Activated CD8-positive, alpha-beta memory T cell treated with anti-CD3 and anti-CD28 coated beads for 24 hours (primary cell): Measurements from ENCODE around the gene BAIAP2.

Source experiments
- DNase-seq: peaks from one replicate; pipeline ENCODE4 v3.0.0-alpha.2; 2020

BAIAP2 gene

DNA sequence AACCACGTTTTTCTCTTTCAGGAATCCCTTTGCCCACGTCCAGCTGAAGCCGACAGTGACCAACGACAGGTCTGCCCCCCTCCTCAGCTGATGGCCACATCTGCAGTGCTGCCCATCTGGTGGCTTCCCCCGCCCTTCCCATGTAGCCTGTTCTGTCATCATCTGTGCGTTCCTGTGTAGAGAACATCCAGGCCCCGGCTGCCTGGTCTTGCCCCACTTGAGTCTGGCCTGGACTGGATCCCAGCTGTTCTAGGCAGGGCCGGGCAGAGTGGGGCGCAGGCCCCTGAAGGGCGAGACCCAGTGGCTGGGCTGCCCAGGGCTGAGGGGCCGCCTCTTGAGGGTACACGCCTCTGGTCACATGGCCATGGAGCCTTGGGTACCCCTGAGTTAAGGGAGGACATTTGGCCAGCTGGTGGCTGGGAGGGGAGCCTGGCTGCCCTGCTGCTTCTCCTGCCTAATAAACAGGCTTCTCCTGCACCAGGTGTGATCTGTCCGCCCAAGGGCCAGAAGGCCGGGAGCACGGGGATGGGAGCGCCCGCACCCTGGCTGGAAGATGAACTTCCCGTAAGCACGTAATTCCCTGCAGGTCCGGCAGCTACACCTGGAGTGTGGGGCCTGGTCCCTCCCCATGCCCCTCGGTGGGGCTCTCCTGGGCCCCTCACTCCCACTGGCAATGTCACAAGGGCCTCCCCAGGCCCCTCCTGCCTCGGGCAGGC is 81.0 kb downstream of the BAIAP2 start:
- no peak for DNase-seq

DNA sequence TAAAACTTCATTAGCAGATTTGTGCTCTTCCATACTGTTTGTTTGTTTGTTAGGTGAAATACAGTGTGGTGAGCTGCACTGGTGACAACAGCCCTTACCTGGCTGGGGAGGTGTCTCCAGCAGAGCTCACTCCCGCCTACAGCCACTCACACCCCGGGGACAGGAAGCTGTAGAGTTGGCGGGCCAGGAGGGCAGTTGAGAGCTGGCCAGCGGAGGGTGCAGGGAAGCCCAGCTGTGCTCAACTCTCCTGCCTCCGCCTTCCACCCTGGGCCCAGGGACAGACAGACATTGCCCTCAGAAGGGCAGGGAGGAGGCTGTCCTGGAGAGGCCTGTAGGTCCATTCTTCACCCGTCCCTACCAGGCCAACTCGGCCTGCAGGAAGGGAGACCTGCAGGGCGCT is 81.8 kb downstream of the BAIAP2 start:
- DNase-seq = no peak

DNA sequence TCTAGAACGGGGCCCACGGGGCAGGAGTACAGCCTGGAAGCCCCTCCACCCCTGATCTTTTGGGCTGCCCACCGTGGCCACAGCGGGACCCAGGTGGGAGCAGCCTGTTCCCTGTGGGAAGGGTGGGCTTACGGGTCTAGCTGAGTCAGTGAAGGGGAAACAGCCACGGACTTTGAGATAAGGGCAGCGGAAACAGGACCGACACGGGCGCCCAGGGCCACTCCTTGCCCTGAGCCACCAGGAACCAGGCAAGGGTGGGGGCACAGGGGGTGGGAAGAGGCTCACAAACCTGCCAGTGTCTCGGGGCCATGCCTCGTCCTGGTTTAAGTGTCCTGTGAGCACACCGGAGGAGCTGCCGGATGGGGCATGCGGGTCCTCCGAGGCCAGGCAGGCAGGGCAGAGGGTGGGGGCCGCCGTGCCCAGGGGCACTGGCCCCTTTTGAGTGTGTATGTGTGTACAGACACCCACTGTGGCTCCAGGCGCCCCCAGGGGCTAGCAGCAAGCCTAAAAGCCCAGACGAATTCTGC is 82.8 kb downstream of the BAIAP2 start:
- DNase-seq = no peak

DNA sequence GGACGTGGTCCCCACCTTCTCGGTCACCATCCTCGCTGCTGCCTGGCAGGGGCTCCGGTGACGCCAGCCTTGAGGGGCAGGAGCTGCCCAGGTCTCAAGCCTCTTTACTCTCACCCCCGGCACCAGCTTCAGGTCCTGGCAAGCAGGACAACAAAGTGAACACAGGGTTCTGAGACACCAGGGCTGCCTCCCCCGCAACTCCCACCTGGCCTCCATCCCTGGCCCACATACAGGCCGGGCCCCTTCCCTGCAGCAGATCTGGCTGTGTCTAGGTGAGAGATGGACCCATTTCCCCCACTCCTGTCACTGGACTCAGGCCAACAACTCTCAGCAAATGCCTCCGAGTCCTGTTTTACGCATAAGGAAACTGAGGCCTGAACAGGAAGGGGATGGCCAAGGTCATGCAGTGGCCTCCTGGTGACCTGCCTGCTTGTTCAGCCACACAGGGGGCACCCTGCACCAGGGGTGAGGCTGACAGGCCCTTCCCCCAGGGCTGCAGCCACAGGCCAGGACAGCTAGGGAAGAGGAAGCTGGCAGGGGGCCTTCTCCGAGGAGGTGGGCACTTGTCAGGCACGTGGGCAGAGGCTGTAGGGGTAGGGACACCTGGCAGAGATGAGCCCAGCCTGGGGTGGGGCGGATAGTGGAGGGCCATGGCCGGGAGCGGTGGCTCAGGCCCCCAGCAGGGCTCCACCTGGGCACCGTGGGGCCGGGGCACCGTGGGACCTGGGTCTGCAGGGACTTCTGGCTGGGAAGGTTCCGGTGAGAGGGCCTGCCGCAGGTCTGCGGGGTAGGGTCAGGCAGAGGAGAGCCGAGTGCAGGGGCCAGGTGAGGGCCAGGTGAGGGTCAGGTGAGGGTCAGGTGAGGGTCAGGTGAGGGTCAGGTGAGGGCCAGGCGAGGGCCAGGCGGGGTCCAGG is 83.6 kb downstream of the BAIAP2 start:
- DNase-seq = no peak

DNA sequence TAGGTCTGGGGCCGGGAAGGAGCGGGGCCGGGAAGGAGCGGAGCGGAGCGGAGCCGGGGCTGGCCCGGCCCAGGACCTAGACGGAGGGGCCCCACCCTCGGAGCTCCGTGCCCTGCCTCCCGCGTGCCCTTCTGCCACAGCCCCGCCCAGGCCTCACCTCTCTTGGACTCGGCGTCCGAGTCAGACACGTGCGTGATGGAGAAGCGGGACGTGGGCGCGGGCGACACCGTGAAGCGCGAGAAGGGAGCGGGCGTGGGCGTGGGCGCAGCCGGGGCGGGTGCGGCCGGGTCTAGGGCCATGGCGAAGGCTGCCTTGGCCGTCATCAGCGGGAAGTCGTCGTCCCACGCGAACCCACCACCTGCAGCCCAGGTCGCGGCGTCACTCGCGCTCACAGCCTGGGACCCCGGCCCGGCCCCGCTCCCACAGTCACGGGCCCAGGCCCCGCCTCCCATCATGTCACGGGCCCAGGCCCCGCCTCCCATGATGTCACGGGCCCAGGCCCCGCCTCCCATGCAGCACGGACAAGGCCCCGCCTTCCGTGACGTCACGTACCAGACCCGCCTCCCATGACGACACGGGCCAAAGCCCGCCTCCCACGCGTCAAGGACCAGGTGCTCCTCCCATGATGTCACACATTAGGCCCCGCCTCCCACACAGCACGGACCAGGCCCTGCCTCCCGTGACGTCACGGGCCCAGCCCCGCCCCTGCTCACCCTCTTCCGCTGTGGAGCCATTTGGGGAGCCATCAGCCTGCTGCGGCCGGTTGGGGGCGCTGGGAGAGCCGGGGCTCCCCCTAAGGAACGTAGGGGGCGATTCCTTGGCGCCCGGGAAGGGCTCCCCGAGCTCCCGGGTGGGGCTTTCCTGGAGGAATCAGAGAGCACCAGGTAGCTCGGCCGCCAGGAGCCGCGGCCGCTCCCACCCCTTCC is 84.5 kb downstream of the BAIAP2 start:
- DNase-seq = peak; percentile 90

DNA sequence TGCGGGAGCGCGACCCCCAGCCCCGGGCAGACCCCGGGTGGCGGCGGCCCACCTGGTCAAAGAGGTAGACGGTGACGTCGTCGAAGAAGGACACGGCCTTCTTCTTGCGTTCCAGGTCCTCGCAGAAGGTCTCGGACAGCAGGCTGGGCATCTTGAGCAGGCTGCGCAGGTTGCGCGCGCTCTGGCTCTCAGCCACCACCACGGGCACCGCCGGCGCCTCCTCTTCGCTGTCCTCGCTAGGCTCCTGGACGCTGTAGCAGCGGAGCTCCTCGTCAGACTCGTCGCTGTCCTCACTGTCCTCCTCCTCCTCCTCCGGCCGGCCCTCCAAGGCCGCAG is 85.2 kb downstream of the BAIAP2 start:
- DNase-seq = no peak

DNA sequence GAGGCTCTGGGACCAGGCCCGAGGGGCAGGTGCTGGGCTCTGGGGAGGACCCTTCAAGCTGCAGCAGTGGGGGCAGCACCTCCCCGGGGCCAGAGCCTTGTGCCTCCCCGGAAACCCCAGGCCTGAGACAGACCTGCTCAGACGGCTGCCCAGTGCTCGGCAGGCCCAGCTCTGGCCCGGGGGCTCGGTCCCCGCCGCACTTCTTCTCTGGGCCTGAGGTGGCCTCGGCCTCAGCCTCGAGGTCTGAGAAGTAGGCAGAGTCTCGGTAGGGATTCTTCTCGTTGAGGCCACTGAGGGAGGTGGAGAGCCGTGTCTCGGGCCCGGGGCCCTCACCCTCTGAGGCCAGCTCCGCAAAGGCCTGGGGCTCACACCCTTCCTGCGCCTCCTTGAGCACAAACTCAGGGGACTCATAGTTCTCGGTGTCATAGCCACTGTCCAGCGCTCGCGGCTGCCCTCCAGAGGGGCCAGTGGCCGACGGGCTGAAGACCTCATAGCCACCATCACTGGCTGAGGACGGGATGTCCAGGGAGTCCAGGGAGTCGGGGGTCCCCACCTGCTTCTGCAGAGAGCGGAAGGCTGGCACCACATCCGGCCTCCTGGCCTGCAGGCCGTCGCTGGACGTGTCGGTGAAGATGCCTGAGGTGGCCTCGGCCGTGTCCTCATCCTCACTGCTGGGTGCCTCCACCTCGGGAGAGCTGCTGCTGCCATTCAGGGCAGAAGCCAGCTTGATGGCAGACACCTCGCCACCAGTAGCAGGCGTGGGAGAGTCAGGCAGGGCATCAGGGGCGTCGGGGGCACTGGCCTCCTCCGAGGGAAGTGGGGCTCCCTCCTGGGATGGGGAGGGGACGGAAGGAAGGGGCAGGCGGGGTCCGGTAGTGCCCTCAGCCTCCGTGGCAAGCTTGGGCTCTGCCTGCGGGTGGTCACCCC is 86.0 kb downstream of the BAIAP2 start:
- DNase-seq = no peak

DNA sequence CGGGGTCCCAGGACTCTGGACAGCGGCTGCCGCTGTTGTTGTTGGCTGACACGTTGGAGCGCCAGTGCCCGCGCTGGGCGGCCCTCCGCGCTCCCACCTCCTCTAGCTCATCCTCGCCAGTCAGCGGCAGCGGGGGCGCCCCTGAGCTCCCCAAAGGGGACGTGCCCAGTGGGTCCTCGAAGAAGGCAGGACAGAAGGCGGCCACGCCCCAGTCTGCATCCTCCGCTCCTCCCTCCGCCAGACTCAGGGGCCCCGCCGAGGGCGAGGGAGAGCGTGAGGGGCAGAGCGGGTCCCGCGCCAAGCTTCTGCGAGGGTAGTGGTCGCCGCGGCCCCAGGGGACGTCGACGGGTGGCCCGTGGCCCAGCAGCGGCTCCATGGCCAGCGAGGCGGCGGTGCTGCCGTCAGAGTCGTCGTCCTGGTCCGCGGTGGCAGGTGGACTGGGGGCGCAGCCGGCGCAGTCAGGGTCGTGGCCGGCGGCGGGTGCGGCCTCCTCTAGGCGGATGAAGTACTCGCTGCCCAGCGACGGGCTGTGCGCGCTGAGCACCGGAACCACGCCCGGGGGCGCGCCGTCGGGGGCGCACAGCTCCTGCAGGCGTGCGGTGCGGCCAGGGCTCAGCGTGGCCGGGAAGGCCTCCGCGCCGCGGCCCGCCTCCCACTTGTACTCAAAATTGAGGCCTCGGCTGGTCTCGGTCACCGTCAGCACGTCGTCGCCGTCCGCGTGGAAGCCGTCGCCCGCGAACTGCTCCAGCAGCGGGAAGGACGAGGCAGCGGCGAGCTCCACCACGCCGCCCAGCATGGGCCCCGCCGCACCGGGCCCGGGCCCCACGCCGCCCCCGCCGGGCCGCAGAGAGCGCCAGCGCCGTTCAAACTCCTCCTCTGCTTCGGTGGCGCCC is 87.1 kb downstream of the BAIAP2 start:
- DNase-seq = no peak

DNA sequence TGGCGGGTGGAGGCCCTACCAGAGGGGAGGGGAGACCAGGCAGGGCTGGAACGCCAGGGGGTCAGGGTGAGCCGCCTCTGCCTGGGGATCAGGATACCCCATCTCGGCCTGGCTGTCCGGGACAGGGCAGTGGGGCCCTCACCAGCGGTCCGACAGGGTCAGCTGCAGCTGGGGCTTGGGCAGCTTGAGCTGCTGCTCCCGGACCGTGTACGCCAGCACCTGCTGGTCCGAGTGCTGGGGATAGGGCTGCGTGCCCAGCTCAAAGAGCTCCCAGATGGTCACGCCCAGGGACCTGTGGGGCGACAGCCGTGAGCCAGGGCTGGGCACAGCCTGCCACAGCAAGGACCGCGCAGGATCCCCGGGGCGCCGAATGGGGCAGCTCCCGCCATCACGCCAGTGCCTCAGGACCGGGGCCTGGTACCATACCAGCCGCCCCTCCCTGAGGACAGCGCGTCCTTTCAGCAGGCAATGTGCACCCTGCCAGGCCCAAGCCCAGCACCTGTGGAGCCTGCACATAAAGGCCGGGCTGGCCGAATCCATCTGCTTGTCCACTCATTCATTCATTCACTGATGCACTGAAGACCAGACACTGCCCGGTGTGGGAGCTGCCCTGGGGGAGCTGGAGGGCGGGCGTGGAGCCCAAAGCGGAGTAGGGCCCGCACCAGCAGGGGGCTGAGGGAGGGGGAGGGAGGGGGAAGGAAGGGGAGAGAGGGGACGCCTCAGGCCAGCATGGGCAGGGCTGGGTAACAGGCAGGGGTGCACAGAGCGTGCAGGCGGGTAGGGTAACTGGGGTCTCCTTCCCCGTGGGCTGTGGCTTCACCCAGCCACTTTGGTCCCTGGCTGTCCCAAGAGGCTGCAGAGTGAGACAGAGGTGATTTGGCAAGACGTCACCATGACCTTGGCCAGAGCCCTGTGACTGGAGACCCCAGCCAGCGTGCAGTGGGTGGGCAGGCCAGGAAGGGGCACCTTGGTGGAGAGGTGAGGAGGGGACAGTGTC is 88.4 kb downstream of the BAIAP2 start:
- DNase-seq = no peak

DNA sequence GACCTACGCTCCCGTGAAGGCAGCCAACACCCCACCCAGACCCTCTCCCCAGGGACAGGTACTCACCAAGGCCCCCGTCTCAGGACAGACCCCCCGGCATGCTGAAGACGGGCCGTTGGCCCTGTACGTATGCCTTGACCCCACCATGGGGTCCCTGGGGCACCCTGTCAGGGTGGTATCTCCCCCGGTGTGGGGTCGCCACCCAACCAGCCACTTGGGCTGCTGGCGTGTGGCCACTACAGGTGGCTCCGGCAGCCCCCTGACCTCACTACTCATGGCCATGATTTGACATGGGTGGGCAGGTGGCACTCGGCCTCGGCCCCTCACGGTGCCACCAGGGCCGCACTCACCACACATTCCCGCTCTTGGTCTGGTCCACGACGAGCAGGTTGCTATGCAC is 89.4 kb downstream of the BAIAP2 start:
- DNase-seq = no peak

DNA sequence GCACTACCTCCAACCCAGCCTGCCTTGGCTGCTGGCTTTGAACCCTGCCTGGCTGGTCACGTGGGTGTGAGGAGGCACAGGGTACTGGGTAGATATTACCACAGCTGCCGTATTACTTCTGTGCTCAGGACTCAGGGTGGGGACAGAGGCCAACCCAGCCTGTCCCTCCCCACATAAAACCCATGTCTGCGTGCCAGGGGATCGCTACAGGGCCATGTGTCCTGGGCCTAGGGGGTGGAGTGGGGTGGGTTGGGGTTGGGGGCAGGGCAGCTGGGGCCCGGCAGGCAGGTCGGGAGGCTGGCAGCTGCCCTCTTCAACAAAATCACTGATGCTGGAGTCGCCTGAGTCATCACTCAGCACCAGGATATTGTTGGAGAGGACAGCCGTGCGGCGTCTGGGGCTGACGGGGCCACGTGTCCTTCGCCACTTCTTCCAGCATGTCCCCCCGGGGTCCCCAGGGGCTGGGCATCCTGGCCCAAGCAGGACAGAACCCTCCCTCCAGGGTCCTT is 90.7 kb downstream of the BAIAP2 start:
- DNase-seq = no peak

DNA sequence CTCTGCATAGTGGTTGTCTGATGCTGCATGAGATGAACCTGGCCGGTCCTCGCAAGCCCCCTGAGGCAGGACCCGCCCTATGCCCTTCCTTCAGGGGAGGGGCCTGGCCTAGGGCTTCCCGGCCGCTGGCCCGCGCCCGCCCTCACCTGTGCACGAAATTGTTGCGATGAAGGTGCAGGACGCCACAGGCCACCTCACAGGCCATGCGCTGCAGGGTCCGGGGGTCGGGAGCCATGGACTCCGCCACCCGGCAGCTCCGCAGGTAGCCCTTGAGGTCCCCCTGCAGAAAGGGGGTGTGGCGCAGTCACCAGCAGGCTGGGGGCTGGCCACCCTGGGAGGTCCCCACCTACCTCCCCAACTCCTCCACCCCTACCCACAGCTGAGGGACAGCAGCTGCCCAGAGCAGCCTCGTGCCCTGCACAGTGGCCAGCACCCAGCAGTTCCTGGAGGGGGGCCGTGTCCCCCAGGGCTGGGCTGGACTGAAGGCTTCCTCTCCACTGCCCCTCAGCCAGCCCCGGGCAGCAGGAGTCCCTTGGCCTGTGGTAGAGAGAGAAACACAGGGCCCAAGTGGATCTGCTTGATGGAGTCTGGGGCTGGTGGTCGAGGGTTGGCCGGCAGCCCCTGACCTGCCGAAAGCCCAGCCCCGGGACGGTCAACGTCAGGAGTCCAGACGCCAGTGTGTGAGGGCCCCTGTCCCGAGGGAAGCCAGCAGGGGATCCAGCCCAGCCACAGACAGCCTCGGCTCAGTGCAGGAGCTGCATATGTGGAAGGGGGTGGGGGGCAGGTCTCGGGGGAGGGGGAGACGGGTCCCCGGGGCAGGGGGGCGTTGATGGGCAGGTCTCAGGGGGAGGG is 91.6 kb downstream of the BAIAP2 start:
- DNase-seq = no peak

DNA sequence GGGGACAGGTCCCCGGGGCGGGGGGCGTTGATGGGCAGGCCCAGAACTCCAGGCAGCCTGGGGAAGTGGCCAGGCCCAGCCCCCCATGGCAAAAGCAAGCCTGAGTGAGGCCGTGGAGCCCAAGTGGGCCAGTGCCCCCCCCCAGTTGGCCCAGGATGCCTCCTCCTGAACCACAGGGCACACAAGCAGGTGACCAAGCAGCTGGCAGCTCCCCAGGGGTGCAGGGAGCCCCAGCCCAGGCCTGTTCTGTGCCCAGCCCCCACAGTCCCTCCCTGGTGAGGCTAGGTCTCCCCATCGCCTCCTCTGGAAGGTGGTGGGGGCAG is 92.1 kb downstream of the BAIAP2 start:
- DNase-seq = no peak

DNA sequence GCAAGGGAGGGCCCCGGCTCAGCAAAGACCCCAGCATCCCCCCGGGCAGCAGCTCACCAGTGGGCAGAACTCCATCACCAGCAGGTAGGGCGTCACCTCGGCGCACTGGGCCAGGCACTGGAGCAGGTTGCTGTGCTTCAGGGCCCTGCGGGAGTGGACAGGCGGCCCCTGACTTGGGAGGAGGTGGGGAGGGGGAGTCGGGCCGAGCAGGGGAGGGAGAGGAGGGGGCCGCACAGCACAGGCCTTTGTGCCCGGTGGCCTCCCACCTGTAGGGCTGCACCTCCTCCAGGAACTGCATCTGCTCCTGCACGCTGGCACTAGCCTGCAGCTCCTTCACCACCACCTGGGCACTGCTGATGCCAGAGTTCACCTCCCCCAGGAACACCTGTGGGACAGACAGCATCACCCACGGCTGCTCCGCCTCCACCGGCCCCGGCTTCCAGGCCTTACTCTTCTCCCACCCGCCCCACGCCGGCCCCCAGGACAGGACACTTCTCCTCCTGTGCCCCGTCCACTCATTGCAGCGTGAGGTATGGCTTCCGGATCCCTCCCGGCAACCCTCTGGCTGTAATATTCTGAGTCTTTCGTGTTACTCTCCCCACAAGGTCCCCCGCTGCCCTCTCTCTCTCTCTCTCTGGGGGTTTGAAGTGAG is 92.7 kb downstream of the BAIAP2 start:
- no peak for DNase-seq

DNA sequence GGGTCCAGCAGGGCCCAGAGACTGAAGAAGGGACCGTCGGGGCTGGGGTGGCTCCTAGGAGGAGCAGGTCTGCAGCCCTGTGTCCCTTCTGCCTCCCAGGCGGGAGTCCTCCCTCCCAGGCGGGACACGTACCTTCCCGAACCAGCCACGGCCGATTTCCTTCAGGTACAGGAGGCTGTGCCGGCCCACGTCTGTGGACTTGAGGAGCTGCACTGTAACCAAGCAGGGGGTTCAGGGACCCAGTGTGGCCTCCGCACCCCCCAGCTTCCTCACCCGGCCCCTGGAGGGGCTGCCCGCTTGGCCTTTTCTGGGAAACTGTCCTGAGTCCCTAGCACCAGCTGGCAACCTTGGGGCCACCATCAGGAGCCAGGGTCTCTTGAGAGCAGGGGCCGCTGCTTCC is 93.4 kb downstream of the BAIAP2 start:
- DNase-seq = no peak

DNA sequence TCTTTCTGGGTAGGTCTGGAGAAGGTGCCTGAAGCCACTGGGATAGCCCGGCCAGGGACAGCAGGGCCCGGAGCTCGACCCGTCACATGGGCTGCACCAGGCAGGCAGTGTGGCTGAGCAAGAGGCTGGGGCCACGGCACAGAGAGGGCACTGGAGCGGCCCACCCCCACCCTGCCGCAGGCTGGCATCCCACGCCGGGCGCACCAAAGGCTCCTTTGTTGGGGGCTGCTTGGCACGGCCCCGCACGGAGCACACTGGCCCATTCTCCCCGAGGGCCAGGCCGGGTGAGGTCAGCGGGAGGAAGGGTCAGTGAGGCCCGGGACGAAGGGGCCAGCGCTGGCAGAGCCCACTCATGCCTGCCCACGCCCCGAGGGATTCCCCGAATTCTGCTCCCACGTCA is 93.8 kb downstream of the BAIAP2 start:
- DNase-seq = no peak

DNA sequence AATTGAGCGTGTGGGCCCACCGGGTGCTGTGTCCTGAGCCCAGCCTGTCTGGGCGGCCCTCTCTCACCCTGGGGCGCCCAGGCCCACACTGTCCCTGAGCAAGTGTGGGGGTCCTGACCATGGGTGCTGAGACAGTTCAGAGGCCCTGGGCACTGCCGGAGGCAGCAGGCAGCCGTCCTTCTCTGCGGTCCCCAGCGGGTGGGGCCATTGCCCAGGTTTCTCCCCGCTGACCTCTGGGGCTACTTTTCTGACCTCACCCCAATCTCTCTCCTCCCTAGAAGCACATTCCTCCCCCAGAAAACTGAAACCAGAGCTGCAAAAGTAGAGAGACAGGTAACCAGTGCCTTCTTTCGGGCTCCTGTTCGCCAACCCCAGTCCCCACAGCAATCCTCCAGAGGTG is 94.3 kb downstream of the BAIAP2 start:
- no peak for DNase-seq
